RWPE2 (cell line): ENCODE data around the gene MORN1.

Source experiments
- ATAC-seq: fragments of 200-7000 bp; cut with Tn5 transposase; 3 replicates; pipeline ENCODE4 v1.9.1; 2021; ENCODE audit warnings: low read depth
- DNase-seq: peaks from one replicate; pipeline ENCODE4 v3.0.0-alpha.2; 2020; ENCODE audit warnings: low spot score
- H3K27ac ChIP-seq: fragments of 450-650 bp; 2 replicates; pipeline ENCODE4 v1.5.1; 2017; ENCODE audit warnings: mild to moderate bottlenecking; ENCODE audit not compliant: poor library complexity, severe bottlenecking
- H3K27me3 ChIP-seq: fragments of 250-450 bp; sonication (Bioruptor Pico); 2 replicates; pipeline ENCODE4 v1.5.1; 2021; ENCODE audit warnings: mild to moderate bottlenecking, moderate library complexity; ENCODE audit not compliant: insufficient read depth, poor library complexity, severe bottlenecking
- H3K36me3 ChIP-seq: fragments of 250-450 bp; sonication (Bioruptor Pico); 2 replicates; pipeline ENCODE4 v1.5.1; 2020; ENCODE audit warnings: low read depth, mild to moderate bottlenecking, moderate library complexity
- H3K4me1 ChIP-seq: fragments of 250-450 bp; sonication (Bioruptor Pico); 2 replicates; pipeline ENCODE4 v1.5.1; 2021; ENCODE audit warnings: mild to moderate bottlenecking, moderate library complexity; ENCODE audit not compliant: insufficient read depth, poor library complexity, severe bottlenecking
- H3K4me3 ChIP-seq: fragments of 250-450 bp; sonication (Bioruptor Pico); 2 replicates; pipeline ENCODE4 v1.5.1; 2021; ENCODE audit warnings: mild to moderate bottlenecking, moderate library complexity; ENCODE audit not compliant: severe bottlenecking
- H3K9me3 ChIP-seq: fragments of 250-450 bp; sonication (Bioruptor Pico); 2 replicates; pipeline ENCODE4 v1.5.1; 2021; ENCODE audit warnings: mild to moderate bottlenecking, moderate library complexity; ENCODE audit not compliant: severe bottlenecking
- TF ChIP-seq, protein P1 (sequence below): fragments of 450-650 bp; IDR thresholded peaks from one replicate; pipeline ENCODE4 v1.5.1; 2017; ENCODE audit warnings: mild to moderate bottlenecking, moderate library complexity; ENCODE audit not compliant: poor library complexity, severe bottlenecking

The MORN1 gene

DNA sequence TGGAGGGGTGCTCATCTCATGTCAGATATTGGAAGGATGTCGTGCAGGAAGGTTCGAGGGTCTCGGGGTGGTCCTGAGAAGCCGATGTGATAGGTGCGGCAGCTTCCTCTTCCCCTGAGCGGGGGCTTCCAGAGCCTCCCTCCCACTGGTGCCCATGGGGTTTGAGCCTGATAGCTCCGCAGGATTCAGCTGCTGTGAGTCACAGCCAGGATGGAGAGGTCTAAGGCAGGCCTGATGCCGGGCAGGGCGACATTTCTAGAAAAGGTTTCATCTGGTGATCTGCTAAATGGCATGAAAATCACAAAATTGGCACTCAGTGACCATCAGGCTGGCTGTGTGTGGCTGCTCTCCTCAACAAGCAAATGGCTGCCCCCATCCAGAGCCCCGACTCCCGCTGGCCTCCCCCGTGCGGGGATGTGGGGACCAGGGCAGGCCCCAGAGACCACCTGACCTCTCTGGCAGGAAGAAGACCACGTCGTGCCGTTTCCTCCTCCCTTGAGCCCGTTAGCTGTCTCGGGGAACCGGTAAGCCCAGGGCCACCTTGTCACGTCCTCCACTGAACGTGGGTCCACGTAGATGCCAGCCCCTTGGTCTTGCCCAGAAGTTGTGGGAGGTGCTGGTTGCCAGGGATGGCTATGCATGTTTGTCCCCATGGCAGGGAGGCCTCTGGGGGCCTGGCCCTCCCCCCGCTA is 97.2 kb downstream of the MORN1 start:
- DNase-seq: no peak
- H3K9me3 ChIP-seq: no peaks in the 10 kb centered on the region
- H3K36me3 ChIP-seq: 0 out of 2 replicates have a peak, but pooled peaks cover 7% of the 10 kb centered on the region
- H3K4me1 ChIP-seq: peaks cover 21% of the 10 kb centered on the region
- H3K27ac ChIP-seq: no peak overlapping the region
- no peak overlapping the region for H3K4me3 ChIP-seq
- TF ChIP-seq, protein P1, sequence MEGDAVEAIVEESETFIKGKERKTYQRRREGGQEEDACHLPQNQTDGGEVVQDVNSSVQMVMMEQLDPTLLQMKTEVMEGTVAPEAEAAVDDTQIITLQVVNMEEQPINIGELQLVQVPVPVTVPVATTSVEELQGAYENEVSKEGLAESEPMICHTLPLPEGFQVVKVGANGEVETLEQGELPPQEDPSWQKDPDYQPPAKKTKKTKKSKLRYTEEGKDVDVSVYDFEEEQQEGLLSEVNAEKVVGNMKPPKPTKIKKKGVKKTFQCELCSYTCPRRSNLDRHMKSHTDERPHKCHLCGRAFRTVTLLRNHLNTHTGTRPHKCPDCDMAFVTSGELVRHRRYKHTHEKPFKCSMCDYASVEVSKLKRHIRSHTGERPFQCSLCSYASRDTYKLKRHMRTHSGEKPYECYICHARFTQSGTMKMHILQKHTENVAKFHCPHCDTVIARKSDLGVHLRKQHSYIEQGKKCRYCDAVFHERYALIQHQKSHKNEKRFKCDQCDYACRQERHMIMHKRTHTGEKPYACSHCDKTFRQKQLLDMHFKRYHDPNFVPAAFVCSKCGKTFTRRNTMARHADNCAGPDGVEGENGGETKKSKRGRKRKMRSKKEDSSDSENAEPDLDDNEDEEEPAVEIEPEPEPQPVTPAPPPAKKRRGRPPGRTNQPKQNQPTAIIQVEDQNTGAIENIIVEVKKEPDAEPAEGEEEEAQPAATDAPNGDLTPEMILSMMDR: no peak
- no peak for ATAC-seq
- H3K27me3 ChIP-seq: no peaks in the 10 kb centered on the region

DNA sequence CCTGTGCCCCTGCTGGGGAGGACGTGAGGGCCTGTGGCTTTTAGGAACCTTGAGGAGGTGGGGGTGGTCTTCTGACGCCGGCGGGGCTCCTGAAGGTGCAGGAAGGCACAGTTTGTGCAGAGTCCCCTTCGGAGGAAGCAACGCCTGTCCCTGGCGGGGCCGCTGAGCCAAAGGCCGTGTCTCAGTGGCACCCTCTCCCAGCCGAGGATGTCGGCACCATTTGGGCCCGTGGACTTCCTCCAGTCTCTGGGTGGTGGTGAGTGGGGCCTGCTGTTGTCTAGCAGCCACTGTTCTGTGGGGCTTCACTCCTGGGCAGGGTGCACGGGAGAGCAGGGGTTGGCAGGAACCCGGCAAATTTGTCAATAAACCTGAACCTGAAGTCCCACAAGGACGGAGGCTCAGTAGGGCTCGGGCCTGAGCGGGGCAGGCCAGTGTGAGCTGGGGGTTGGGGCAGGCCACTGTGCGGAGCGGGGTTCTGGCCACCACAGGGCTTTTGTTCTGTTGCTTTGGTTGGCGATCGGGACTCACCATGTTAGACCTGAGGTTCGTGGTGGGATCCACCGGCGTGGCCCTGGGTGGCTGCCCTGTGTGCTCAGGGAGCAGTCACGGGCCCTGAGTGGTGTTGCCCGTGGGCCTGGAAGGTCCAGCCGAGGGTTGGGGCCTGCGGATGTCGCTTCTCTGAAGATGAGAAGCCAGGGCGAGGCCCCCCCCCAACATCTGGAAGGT is 98.5 kb downstream of the MORN1 start:
- peaks cover 21% of the 10 kb centered on the region for H3K4me1 ChIP-seq

DNA sequence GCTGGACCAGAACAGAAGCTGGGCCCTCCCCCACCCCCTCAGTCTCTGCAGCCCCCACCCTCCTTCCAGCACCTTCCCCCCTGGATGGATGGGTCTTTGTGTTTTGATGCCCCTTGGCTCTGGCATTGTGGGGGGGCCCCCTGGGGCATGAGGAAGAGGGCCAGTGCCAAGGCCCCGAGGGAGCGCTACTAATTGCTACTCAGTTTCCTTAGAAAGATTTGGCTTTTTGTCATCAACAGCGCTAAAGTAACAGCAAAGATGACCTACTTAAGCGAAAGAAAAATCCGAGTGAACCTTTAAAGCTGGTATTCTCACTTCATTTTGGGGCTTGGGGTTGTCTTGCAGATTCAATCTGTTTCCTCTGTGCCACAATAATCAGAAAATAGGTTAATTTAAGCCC is 99.8 kb downstream of the MORN1 start:
- Histone ChIP-seq H3K4me1 (peaks cover 21% of the 10 kb centered on the region), H3K36me3 (0 out of 2 replicates have a peak, but pooled peaks cover 7% of the 10 kb centered on the region), H3K4me3 (no peak overlapping the region), H3K27me3 (no peaks in the 10 kb centered on the region), H3K27ac (peak overlapping the region; percentile 97), H3K9me3 (no peaks in the 10 kb centered on the region)
- no peak for ATAC-seq
- DNase-seq: no peak
- TF ChIP-seq, protein P1: no peak

More for the DNA sequence above, 98.5 kb downstream of the MORN1 start:
- ATAC-seq (no peak), DNase-seq (no peak)
- H3K27me3 ChIP-seq: no peaks in the 10 kb centered on the region
- H3K27ac ChIP-seq: peak overlapping the region; percentile 97
- no peak overlapping the region for H3K4me3 ChIP-seq
- no peaks in the 10 kb centered on the region for H3K9me3 ChIP-seq
- 0 out of 2 replicates have a peak, but pooled peaks cover 7% of the 10 kb centered on the region for H3K36me3 ChIP-seq
- TF ChIP-seq, protein P1: no peak

DNA sequence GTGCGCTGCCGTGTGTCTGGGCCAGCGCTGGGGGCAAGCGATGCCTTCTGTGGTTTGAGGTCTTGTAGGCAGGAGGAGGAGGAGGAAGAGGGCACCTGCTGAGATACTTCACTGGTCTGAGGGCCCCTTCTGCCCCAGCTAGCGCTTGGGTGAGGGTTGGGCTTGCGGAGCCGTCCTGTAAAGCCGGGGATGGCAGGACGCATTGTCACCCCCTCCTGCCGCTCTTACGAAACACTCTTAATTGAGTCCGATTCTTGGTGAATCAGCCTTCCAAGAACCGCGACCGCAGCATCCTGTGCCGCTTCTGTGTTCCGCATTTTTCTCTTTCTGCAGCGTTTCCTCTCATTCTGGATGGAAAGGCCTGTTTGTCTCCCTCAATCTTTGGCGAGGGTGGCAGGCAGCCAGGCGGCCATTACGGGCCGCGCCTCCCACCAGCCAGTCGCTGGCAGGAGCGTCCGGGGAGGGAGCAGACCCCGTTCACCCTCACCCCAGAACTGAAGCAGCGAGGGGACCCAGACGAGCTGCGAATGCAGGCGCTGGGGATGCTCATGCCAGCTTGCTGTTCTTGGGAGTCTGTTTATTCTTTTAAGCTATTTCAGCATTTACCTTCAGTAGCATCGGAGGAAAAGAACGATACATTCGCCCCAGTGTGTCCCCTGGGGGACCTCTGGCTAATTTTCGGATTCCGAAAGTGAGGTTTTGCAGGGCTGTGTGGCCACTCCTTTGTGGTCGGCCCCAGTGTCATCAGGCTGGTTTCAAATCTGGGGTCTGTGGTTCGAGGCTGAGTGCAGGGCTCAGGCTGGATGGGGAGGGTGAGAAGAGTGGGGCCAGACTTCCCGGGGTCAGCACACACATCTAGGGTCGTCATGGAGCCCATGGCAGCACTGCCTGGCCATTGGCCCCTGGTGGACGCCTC is 100.5 kb downstream of the MORN1 start:
- 0 out of 2 replicates have a peak, but pooled peaks cover 7% of the 10 kb centered on the region for H3K36me3 ChIP-seq
- H3K9me3 ChIP-seq: no peaks in the 10 kb centered on the region
- peak overlapping the region; percentile 97 for H3K27ac ChIP-seq
- H3K4me3 ChIP-seq: no peak overlapping the region
- H3K4me1 ChIP-seq: peaks cover 21% of the 10 kb centered on the region
- DNase-seq: peak; percentile 88
- peak; percentile 84 for ATAC-seq
- H3K27me3 ChIP-seq: no peaks in the 10 kb centered on the region
- TF ChIP-seq, protein P1: no peak
